ENCODE results near the gene TMEM250. TPM values are rescaled to one million over a fixed set of nuclear protein-coding genes. Genes with fewer than 3 reads are reported as not detected.
A peak's percentile ranks its signal among the peaks of the same experiment; 100 is the strongest.

Gene TMEM250
- total RNA-seq, 1 donor from 2014 or later, result 37.5 TPM

GRCh38 chr9:136131629-136132511 is 13.2 kb upstream of the TMEM250 start:
- TF ChIP-seq, protein P1, sequence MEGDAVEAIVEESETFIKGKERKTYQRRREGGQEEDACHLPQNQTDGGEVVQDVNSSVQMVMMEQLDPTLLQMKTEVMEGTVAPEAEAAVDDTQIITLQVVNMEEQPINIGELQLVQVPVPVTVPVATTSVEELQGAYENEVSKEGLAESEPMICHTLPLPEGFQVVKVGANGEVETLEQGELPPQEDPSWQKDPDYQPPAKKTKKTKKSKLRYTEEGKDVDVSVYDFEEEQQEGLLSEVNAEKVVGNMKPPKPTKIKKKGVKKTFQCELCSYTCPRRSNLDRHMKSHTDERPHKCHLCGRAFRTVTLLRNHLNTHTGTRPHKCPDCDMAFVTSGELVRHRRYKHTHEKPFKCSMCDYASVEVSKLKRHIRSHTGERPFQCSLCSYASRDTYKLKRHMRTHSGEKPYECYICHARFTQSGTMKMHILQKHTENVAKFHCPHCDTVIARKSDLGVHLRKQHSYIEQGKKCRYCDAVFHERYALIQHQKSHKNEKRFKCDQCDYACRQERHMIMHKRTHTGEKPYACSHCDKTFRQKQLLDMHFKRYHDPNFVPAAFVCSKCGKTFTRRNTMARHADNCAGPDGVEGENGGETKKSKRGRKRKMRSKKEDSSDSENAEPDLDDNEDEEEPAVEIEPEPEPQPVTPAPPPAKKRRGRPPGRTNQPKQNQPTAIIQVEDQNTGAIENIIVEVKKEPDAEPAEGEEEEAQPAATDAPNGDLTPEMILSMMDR (conservative IDR thresholded peaks at IDR 0.05; ENCODE audit: low read depth, low read length), result no peak
- DNase-seq (ENCODE audit: low read depth), result no peak
- H3K4me3 ChIP-seq (ENCODE audit: low read depth, low read length), result no peak overlapping the region

DNA sequence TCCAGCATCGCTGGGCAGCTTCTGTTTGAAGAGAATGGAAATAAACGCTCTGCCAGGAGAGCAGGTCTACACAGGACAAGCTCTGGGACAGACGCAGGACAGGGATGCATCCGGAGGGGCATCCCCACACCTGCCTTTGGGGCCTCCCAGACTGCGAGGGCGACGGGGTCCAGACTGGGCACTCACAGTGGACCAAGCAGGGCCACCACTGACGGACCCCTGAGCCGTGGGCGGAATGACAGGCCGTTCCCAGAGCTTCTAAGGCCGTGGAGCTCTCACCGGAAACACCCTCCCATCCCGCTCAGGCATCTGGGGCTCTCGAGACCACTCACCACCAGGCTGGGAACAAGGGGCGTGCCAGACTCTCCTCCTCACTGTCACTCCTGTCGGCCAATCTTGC is 10.5 kb upstream of the TMEM250 start:
- no peak overlapping the region for H3K4me3 ChIP-seq (ENCODE audit: low read depth, low read length)
- TF ChIP-seq, protein P1 (conservative IDR thresholded peaks at IDR 0.05; ENCODE audit: low read depth, low read length), result no peak
- DNase-seq (ENCODE audit: low read depth), result no peak

DNA sequence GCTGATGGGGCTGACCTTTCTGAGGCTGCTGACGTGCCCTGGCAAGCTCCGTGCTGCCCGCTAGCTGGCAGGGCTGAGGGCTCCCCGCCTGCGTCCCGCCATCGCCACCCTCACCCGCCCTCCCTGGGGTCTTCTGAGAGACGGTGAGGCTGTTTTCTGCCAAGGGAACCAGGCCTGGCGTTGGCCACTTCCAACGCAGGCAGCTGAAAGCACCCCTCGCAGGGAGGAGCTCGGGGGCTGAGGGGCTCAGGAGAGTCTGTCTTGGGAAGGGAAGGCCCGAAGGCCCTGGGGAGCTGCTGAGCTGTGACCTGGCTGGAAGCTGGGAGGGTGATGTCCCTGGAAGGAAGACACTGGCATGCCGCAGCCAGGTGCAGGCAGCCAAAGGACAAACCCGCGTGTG is 9.8 kb upstream of the TMEM250 start:
- DNase-seq (ENCODE audit: low read depth), result no peak
- TF ChIP-seq, protein P1 (conservative IDR thresholded peaks at IDR 0.05; ENCODE audit: low read depth, low read length), result no peak
- H3K4me3 ChIP-seq (ENCODE audit: low read depth, low read length), result no peak overlapping the region

DNA sequence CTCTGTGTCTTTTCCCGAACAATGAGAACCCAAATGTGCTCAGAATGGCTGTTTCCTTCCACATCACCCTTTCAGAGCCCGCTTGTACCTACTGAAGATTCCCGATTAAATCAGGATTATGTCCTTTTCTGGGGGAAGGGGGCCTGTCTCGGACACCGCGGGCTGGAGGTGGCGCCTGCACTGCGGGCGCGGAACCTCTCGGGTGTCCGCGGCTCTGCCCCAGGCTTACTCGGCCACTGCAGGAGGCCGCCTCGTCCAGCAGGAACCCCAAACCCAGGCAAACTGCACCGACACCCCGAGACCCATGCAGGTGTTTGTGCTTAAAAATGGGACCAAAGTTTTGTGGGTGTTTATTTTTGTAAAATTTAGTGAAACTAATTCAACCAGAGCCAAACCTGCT is 8.6 kb upstream of the TMEM250 start:
- TF ChIP-seq, protein P1 (conservative IDR thresholded peaks at IDR 0.05; ENCODE audit: low read depth, low read length), result no peak
- no peak overlapping the region for H3K4me3 ChIP-seq (ENCODE audit: low read depth, low read length)
- no peak for DNase-seq (ENCODE audit: low read depth)

- TF ChIP-seq, protein P1 (conservative IDR thresholded peaks at IDR 0.05; ENCODE audit: low read depth, low read length), result no peak
- H3K4me3 ChIP-seq (ENCODE audit: low read depth, low read length), result no peak overlapping the region
- no peak for DNase-seq (ENCODE audit: low read depth)
These were observed 6.5 kb upstream of the TMEM250 start for GRCh38 chr9:136124976-136125692.

GRCh38 chr9:136122425-136123383 is 4.0 kb upstream of the TMEM250 start:
- TF ChIP-seq, protein P1 (conservative IDR thresholded peaks at IDR 0.05; ENCODE audit: low read depth, low read length), result peak; percentile 89
- DNase-seq (ENCODE audit: low read depth), result no peak
- H3K4me3 ChIP-seq (ENCODE audit: low read depth, low read length), result no peak overlapping the region

All from epithelial cell of proximal tubule (primary cell).